HepG2 (cell line): ENCODE data around the gene SCN8A. TPM values are rescaled to one million over a fixed set of nuclear protein-coding genes. Genes with fewer than 3 reads are reported as not detected.

Source experiments
- BRF2 ChIP-seq: sonication (generic); formaldehyde crosslinking; IDR thresholded peaks from 2 replicates; pipeline ENCODE4 v1.8.1; 2022; ENCODE audit warnings: mild to moderate bottlenecking, missing genetic modification reagents
- DZIP1 ChIP-seq: sonication (generic); formaldehyde crosslinking; IDR thresholded peaks from 2 replicates; pipeline ENCODE4 v1.5.0; 2020; ENCODE audit warnings: mild to moderate bottlenecking, missing genetic modification reagents
- ETV5 ChIP-seq: IDR thresholded peaks from 2 replicates; pipeline ENCODE4 v1.6.1; 2018; ENCODE audit warnings: missing biosample characterization, missing genetic modification reagents, inconsistent platforms, borderline replicate concordance
- KLF12 ChIP-seq: sonication (generic); formaldehyde crosslinking; IDR thresholded peaks from 2 replicates; pipeline ENCODE4 v1.4.0; 2020; ENCODE audit warnings: missing genetic modification reagents, borderline replicate concordance
- MYPOP ChIP-seq: sonication (generic); formaldehyde crosslinking; IDR thresholded peaks from 2 replicates; pipeline ENCODE4 v1.8.1; 2023; ENCODE audit warnings: mild to moderate bottlenecking, moderate library complexity, missing genetic modification reagents
- SATB2 ChIP-seq: sonication (generic); formaldehyde crosslinking; IDR thresholded peaks from 2 replicates; pipeline ENCODE4 v1.5.0; 2020; ENCODE audit warnings: missing genetic modification reagents
- SRF ChIP-seq: IDR thresholded peaks from 2 replicates; pipeline ENCODE4 v1.6.1; 2011; ENCODE audit warnings: mild to moderate bottlenecking, low read depth, low read length, moderate library complexity
- ZNF574 ChIP-seq: sonication (generic); formaldehyde crosslinking; IDR thresholded peaks from 2 replicates; pipeline ENCODE4 v1.4.0; 2020; ENCODE audit warnings: missing genetic modification reagents
- ZNF781 ChIP-seq: sonication (generic); formaldehyde crosslinking; IDR thresholded peaks from 2 replicates; pipeline ENCODE4 v1.5.1; 2020; ENCODE audit warnings: borderline replicate concordance, mild to moderate bottlenecking, missing genetic modification reagents; ENCODE audit errors: not compliant biosample characterization
- polyA plus RNA-seq, 8 experiments: library from polyadenylated mRNA; depleted of rRNA in 3 of 8; stranded (reverse) in 7 of 8; unstranded in 1 of 8; fragments of >200 nt; fragmentation: Illumina TruSeq in 4 of 8; extraction: Trizol in 4 of 8; gene quantifications; 2 replicates each; pipeline versions ENCODE4 v1.2.1 to v1.2.3, GENCODE V29; 2011 to 2016; ENCODE audit warnings: low read depth in 4 of 8, missing spikeins in 1 of 8, mixed read lengths in 1 of 8; ENCODE audit not compliant: insufficient read depth in 1 of 8
- total RNA-seq, 5 experiments: library from RNA; depleted of rRNA; stranded (reverse); fragments of >200 nt; fragmentation: Illumina TruSeq; extraction: Trizol; gene quantifications; 2 replicates each; pipeline ENCODE4 v1.2.3, GENCODE V29; 2016; ENCODE audit warnings: low read depth in 1 of 5

The SCN8A gene
- total and polyA plus RNA-seq, 2 of the 13 experiments (the other 11 are each of a cell fraction or from before 2014, with no cell fraction given), result 0.57 to 1.4 TPM

- no peak for TF ChIP-seq ZNF574 (CRISPR knock-in tag)
- TF ChIP-seq MYPOP (CRISPR knock-in tag), result no peak
- no peak for TF ChIP-seq ZNF781 (CRISPR knock-in tag)
- TF ChIP-seq DZIP1, result no peak
- TF ChIP-seq BRF2 (CRISPR knock-in tag), result no peak
- TF ChIP-seq SRF, result no peak
- TF ChIP-seq KLF12, result no peak
- no peak for TF ChIP-seq ETV5 (CRISPR knock-in tag)
- no peak for TF ChIP-seq SATB2 (CRISPR knock-in tag)
Observed at GRCh38 chr12:51721282-51721940, 130.4 kb downstream of the SCN8A start (continued).
